ENCODE data around the gene KCNAB1.
"Not testable (repeated sequence)": the region's sequence is repeated elsewhere in the genome, so short reads cannot be mapped to it uniquely, and the experiment has no call there.

Gene KCNAB1

DNA sequence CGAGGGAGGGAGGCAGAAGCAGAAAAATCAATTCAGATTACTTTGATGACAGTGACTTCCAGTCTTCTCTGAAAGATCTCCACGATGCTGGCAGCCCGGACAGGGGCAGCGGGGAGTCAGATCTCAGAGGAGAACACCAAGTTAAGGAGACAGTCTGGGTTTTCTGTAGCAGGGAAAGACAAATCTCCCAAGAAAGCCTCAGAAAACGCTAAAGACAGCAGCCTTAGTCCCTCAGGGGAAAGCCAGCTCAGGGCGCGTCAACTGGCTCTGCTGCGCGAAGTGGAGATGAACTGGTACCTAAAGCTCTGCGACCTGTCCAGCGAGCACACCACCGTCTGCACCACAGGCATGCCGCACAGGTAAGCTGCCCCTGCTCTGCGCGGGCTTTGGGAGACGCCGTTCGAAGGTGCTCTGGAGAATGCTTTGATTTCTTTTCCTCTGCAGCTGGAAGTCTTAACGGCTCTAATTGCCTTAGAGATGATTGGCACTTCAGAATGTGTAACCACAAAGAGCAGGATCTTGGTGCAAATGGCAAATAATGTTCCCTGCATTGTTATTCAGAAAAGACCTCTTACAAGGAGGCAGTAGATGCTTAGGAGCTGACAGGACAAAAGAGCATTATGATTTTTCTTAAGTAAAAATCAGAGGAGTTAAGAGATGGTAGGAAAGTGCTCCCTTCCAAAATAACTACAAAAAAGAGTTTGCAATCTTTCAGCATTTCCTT lies at the start of gene KCNAB1:
Gene KCNAB1 (plus strand): TSS at position 51 of the 724 bp plus-strand sequence.
- no peak for DNase-seq

DNA sequence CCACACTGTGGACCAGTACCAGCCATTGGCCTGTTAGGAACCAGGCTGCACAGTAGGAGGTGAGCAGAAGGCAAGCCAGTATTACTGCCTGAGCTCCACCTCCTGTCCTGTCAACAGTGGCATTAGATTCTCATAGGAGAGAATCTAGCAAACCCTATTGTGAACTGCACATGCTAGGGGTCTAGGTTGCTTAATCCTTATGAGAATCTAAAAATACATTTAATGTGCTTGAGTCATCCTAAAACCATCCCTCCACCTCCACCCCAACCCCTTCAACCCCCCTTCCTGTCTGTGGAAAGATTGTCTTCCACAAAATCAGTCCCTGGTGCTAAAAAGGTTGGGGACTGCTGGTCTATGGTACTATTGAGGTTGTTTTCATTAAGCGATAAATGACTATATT lies 49.3 kb upstream of the KCNAB1 start:
- DNase-seq: no peak

DNA sequence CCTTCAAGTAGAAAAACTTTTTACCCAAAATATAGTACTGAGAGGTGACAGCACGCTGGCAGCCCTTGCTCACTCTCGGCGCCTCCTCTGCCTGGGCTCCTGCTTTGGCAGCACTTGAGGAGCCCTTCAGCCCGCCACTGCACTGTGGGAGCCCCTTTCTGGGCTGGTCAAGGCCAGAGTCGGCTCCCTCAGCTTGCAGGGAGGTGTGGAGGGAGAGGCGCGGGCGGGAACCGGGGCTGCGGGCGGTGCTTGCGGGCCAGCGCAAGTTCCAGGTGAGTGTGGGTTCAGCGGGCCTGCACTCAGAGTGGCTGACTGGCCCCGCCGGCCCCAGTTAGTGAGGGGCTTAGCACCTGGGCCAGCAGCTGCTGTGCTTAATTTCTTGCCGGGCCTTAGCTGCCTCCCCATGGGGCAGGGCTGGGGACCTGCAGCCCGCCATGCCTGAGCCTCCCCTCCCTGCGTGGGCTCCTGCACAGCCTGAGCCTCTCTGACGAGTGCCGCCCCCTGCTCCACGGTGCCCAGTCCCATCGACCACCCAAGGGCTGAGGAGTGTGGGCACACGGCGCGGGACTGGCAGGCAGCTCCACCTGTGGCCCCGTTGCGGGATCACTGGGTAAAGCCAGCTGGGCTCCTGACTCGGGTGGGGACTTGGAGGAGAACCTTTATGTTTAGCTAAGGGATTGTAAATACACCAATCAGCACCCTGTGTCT lies 47.3 kb upstream of the KCNAB1 start:
- not testable (repeated sequence) for DNase-seq

DNA sequence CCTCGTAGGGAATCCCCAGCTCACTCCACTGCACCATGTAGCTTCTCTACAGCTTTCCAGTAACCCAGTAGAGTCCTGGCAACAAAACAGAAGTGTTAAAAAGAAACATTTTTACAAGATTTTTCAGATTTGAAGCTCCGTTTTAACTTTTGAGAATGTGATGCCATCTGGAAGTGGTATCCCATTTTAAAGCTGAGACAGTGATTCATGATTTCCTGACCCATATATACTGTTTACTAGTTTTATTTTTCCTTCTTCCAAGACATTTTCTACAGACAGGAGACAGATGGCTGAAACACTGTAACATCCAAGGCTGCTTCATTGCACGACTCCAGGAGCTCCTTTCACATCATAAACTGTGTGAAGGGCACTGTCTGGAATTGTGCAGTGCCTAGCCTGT lies 30.3 kb upstream of the KCNAB1 start:
- DNase-seq: no peak

DNA sequence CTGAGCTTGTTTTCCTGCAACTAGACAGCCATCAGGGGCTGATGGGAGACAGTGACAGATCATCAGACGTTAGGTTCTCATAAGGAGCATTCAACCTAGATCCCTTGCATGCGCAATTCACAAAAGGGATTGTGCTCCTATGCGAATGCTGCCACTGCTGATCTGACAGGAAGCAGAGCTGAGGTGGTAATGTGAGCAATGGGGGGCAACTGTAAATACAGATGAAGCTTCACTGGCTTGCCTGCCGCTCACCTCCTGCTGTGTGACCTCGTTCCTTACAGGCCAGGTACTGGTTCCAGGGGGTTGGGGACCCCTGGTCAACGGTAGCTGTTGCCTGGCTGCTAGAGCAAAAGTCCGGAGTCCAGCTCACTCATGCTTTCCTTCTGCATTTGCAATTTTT lies 26.4 kb upstream of the KCNAB1 start:
- DNase-seq: no peak

DNA sequence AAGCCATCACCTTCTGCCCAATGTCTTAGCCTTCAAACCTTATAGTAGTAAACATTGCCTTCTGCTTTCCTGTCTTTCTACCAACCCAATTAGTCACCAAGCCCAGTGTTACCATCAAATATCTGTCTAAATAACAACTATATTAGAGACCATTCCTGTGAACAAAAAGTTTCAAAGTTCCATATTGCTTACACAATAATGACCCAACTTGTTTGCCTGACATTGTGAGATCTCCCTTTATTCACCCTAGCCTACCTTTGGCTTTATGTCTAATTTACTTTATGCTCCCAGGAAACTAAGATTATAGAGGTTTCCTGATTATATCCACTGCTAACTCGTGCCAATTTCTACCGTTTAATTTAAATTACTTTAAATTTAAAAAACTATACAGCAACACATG lies 26.0 kb upstream of the KCNAB1 start:
- DNase-seq: no peak

DNA sequence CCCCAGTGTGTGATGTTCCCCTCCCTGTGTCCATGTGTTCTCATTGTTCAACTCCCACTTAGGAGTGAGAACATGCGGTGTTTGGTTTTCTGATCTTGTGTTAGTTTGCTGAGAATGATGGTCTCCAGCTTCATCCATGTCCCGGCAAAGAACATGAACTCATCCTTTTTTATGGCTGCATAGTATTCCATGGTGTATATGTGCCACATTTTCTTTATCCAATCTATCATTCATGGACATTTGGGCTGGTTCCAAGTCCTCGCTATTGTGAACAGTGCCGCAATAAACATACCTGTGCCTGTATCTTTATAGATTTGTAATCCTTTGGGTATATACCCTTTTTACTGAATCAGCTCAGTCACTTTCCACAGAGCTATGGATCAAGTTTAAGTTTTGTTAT lies 24.7 kb upstream of the KCNAB1 start:
- not testable (repeated sequence) for DNase-seq

DNA sequence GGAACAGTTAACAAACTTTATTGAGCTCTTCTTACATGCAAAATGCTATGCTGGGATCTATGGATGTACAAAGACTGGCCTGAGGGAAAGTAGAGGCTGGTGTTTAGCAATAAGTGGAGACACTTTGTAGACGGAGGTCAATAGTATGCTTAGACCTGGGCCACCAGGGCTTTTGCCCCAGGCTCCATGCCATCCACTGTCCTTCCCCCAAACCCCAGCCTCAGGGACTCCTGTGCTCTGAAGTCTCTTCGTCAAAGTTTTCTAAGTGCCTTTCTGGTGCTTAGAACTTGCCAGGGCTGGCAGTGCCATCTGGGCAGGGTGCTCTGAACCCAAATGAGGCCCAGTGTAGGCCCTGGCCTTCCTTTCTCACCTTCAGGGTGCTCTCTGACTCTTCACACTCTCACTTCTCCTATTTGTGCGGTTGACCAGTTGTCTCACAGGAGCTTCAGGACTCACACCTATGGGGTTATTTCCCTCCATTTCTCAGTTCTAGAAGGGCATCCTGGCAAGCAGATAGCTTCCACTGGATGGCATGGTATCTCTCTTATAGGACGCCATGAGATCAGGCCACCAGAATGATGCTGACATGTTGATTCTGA lies 21.8 kb upstream of the KCNAB1 start:
- DNase-seq: no peak

DNA sequence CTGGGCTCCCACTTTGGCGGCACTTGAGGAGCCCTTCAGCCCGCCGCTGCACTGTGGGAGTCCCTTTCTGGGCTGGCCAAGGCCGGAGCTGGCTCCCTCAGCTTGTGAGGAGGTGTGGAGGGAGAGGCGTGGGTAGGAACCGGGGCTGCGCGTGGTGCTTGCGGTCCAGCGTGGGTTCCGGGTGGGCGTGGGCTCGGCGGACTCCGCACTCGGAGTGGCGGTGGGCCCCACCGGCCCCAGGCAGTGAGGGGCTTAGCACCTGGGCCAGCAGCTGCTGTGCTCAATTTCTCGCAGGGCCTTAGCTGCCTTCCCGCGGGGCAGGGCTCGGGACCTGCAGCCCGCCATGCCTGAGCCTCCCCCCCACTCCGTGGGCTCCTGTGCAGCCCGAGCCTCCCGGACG lies 21.0 kb upstream of the KCNAB1 start:
- DNase-seq: not testable (repeated sequence)

DNA sequence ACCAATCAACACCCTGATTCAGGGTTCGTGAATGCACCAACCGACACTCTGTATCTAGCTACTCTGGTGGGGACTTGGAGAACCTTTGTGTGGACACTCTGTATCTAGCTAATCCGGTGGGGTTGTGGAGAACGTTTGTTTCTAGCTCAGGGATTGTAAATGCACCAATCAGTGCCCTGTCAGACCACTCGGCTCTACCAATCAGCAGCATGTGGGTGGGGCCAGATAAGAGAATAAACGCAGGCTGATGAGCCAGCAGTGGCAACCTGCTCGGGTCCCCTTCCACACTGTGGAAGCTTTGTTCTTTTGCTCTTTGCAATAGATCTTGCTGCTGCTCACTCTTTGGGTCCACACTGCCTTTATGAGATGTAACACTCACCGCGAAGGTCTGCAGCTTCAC lies 20.4 kb upstream of the KCNAB1 start:
- DNase-seq: not testable (repeated sequence)

DNA sequence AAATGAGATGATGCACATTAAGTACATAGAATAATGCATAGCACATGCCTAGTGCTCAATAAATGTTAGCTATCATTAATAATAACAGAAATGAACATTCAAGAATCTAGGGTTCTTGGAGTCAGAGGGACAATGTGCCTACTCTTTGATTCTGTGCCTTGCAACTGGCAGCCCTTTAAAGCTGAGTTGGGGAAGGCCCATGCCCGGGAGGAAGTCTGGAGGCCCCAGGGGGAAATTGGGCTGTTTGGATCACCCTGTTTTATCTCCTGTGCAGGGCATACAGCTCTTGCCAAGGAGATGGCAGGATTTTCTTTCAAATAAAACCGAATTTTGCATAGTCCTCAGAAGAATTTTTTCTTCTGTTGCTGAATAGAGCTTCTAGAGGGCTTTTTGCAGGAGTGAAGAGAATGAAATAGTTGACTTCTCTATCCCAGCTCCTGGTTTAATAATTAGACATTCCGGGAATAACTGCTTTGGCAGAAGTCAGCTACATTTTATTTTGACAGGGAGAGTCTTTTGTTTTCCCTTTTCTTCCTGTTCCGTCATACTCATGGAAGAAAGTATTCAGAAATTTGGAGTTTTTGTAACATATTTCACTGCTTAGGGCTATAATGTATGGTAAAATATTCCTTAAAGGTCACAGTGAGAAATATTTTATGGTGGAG lies 18.0 kb upstream of the KCNAB1 start:
- no peak for DNase-seq

DNA sequence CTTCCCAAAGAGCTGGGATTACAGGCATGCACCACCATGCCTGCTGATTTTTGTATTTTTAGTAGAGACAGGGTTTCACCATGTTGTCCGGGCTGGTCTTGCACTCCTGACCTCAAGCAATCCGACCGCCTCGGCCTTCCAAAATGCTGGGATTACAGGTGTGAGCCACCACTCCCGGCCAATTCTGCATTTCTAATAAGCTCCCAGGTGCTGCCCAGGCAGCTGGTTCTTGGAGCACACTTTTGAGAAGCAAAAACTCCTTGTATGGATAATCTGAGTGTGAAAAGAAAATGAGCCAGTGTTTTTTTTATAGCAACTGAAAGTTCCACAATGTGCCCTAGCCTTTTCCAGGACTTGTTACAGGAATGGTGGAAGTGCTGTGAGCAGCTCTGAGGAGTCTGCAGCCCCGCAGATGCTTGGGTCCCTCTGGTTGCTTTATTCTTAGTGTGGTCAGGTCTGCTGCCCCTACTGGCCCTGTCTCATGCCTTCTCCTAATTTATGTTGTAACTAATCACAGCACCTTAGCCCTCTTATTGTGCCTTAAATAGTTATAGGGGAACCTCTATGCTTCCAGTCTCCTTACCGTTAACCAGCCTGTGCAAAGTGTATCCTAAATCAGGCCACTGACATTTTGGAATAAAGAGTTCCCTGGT lies 13.5 kb upstream of the KCNAB1 start:
- no peak for DNase-seq

DNA sequence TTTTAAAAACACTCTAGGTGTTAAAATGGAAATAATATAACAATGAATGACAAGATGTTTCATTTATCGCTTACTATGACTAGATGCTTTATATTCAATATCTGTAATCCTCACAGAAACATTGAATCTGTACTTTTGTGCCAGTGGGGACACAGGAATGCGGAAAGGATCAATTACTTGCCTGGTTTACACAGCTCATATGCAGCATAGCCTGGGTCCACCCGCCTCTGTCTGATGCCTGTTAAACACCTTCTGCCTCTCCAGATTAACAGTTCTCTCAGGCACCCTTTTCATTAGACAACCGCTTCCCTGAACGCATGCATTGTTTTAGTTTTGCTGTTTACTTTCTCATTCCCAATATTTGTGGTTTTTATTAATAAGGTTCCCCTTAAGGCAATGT lies 12.9 kb upstream of the KCNAB1 start:
- no peak for DNase-seq

DNA sequence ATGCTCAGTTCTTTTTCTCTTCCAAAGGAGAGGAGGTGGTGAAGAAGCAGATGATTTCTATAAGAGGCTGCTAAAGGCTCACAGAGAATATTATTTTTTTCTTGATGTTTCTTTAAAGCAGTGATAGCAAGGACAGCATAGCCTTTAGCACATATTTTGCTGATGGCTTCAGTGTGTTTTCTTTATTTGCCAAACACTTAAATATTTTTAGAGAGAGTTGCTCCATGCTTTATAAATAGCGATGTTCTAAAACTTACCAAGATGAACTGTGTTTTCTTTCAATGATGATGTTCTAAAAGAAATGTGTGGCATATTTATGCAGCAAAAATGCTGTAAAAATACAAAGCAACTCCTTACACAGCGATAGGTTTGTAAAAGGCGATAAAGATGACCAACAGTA lies 11.8 kb upstream of the KCNAB1 start:
- DNase-seq: no peak

DNA sequence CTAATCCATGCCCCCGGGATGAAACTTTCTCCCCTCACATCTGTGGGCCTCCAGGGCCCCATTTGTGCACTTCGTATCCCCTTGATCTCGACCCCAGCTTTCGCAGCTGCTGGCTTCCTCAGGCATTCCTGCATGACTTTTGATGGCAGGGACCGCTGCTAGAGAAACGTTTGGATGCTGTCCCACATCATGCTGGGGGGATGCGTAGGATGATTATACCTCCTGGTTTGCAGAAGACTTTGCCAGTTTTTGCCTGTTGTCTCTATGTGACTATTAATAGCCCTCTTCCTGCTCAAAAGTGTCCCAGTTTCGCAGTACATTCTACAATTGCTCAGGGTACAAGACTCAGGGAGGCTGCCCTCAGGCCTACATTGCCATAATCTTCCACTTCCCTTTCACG lies 10.4 kb upstream of the KCNAB1 start:
- DNase-seq: no peak

DNA sequence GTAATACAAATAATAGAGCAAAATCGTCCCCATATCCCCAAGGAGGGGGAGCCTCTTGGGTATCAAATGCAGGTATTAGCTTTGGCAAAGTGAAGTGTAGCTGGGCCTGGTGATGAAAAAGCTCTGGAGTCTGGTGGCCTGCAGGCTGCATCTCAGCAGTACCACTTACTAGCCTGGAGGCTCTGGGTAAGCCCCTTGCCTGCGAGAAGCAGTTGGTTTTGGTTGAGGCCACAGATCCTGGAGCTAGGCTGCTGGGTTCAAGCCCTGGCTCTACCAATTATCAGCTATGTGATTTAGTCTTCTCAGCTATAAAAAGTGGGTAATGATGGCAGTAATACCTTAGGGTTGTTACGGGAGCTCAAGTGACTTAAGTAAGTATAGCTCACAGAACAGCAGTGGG lies 6.1 kb downstream of the KCNAB1 start:
- DNase-seq: no peak

DNA sequence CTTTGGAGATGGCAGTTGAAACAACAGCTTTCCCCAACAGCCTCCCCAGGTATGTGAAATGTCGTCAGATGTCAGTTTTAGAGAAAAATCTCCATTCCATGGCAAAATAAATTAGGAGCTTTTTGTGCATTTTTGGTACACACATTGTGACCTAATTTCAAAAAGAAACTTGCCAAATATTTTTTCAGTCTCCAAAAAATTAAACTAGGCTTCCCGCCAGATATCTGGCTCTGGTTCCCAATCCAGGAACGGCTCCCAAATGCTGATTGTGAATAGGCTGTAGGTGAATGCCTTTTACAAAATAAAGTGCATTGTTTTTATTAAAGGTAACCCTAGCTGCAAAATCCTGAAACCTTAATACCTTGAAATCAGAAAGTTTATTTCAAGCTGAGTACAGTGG lies 10.9 kb downstream of the KCNAB1 start:
- no peak for DNase-seq

DNA sequence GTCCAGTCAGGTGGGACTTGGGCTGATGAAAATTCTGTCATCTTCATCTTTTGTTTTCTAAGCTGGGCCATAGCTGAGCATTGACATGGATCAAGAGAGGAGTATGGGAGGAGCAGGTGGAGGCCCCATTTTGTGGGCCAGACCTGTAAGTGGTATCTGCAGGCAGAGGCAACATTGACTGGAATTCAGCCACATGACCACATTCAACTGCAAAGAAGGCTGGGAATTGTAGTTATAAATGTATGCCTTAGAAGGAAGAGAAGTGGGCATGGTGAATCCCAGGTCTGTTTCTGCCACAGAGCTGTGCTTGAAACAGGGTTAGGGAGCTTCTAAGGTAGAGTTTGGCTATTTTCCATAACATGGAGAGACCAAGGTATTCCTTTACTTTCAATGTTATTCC lies 11.4 kb downstream of the KCNAB1 start:
- no peak for DNase-seq

DNA sequence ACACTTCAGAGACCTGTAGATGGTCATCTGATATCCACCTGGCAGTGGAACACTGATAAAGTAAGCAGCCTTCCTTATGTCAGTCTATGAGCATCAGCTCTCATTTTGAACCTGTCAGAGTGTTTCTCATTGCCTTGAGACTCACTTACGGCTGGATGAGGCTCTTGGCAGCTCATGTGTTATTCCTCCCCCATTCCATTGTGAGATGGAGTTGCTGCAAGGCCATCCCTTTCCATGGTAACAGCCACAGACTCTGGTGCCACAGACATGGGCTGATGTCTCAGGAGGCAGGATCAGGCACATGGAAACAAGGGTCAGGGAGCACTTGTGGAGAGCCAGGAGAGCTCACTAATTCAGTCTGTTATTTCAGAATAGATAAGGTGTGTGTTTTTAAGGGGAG lies 11.9 kb downstream of the KCNAB1 start:
- no peak for DNase-seq

DNA sequence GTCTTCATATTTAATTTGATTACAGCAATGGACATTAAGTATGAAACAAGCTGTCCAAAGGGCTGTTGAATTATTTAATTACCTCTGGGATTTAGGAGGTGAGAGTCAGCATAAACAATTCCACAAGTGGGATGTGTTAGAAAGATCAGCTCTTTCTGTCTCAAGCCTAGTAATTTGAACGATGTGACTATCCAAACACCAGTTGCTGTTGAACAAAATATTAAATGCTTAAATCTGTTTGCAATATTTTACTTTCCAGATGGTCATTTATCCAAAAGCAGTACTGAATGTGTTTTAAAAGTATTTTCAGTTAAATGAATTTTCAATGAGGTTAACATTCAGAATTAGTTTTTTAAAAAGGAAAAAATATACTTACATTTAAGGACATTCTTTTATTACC lies 12.7 kb downstream of the KCNAB1 start:
- no peak for DNase-seq

DNA sequence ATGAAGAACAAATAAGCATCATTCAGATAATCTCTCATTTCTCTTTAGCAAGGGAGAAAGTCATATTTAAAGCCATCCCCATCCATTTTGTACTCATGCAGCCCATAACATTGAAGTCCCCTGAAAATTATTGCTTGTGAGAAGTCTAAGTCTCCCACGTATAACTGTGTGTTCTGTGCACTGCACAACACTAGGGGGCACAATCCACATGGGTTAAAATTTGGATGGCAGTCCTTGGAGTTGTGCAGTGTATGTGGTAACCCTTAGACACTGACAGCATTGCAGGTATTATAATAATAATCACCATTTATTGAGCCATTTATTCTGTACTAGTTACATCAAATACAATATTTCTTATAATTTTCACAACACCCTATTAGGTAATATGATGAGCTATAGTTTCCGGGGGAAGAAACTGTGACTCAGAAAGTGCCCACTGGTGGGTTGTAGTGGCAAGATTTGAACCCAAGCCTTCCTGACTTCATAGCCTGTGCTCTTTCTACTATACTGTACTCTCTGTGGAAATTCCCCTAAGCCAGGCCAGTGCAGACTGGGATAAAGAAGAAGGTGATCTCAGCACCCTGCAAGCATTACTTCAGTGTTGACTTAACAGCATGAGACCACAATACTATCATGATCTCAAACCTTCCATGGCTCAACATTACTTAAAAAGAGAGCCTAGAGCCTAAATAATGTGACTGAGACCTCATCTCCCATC lies 15.7 kb downstream of the KCNAB1 start:
- no peak for DNase-seq

DNA sequence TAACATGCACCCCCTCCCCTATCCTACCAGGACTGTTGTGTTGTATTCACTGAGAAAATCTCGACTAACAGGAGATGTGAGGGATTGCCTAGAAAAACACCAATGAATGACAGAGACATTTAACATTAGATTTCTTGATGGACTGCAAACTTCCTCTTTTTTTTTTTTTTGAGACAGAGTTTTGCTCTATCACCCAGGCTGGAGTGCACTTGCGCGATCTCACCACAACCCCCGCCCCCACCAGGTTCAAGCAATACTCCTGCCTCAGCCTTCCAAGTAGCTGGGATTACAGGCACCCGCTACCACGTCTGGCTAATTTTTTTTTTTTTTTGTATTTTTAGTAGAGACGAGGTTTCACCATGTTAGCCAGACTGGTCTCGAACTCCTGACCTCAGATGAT lies 17.0 kb downstream of the KCNAB1 start:
- not testable (repeated sequence) for DNase-seq
